ENCODE data around the gene LYRM2. TPM values are rescaled to one million over a fixed set of nuclear protein-coding genes. Genes with fewer than 3 reads are reported as not detected.

Gene LYRM2
- total RNA-seq (2014; rRNA removed) (10.5 and 11.2 TPM in 2 replicates), Bru-seq, nascent RNA (percentile 48 among the genes with signal in this experiment), BruChase-seq, experiment 1, labeled RNA remaining after a 6-hour chase (percentile 69 among the genes with signal in this experiment), BruChase-seq, experiment 2, labeled RNA remaining after a 2-hour chase (percentile 58 among the genes with signal in this experiment)
- long read RNA-seq, full-length matches to known transcripts = 43 of 54 reads
- long read RNA-seq, partial matches to known transcripts = 2 of 54 reads
- long read RNA-seq, other reads (novel, unspliced or antisense) = 9 of 54 reads

GRCh38 chr6:89638320-89639195, at the start of gene LYRM2:
Gene LYRM2, minus strand, starts transcription at chr6:89638747. Its CDS starts 31 bp downstream, at chr6:89638716.
- TF ChIP-seq, protein P1, sequence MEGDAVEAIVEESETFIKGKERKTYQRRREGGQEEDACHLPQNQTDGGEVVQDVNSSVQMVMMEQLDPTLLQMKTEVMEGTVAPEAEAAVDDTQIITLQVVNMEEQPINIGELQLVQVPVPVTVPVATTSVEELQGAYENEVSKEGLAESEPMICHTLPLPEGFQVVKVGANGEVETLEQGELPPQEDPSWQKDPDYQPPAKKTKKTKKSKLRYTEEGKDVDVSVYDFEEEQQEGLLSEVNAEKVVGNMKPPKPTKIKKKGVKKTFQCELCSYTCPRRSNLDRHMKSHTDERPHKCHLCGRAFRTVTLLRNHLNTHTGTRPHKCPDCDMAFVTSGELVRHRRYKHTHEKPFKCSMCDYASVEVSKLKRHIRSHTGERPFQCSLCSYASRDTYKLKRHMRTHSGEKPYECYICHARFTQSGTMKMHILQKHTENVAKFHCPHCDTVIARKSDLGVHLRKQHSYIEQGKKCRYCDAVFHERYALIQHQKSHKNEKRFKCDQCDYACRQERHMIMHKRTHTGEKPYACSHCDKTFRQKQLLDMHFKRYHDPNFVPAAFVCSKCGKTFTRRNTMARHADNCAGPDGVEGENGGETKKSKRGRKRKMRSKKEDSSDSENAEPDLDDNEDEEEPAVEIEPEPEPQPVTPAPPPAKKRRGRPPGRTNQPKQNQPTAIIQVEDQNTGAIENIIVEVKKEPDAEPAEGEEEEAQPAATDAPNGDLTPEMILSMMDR (conservative IDR thresholded peaks at IDR 0.05; ENCODE audit: low read depth, low read length) = no peak
- TF ChIP-seq EZH2 (IDR thresholded peaks at IDR 0.05; ENCODE audit: low read length, unreplicated experiment) = no peak
- no peak for TF ChIP-seq EZH2phosphoT487 (IDR thresholded peaks at IDR 0.05; ENCODE audit: borderline replicate concordance, low read length)
- peak within 1 kb of the TSS; percentile 76 for H3K27ac ChIP-seq (ENCODE audit: low read length)
- no peaks in the 10 kb centered on the region for H3K9me2 ChIP-seq (replicated peaks; ENCODE audit: low read length)
- H3K9me3 ChIP-seq (ENCODE audit: low read length) = no peaks in the 10 kb centered on the region
- H3K4me2 ChIP-seq (ENCODE audit: low read length) = peak within 1 kb of the TSS; percentile 87
- ATAC-seq (peak; percentile 99), DNase-seq (peak; percentile 87)
- peaks cover 7% of the 10 kb centered on the region for H3K79me2 ChIP-seq (ENCODE audit: low read length)
- no peaks in the 10 kb centered on the region for H3K27me3 ChIP-seq (ENCODE audit: low read length)
- TSS peak; percentile 66 for BruUV-seq (replicated peaks)
- H3K36me3 ChIP-seq (ENCODE audit: low read depth, low read length) = peaks cover 3% of the 10 kb centered on the region
- H3K4me3 ChIP-seq (ENCODE audit: low read length) = peak within 1 kb of the TSS; percentile 76
- peak within 1 kb of the TSS; percentile 87 for H2AFZ ChIP-seq (ENCODE audit: low read length)
- intact Hi-C loops (cut with micrococcal nuclease) = loop anchor here (1.0 kb wide), 1 partner anchor 181 kb away; the partner anchor contains the start of gene MDN1
- ChIA-PET CTCF (no interaction called here), POLR2A (ENCODE audit: unreplicated experiment) (interaction anchor here (0.7 kb wide), 1 partner anchor 1354 kb away, joined by 3 read pairs; no protein-coding TSS in a partner anchor)
- no peaks in the 10 kb centered on the region for H4K20me1 ChIP-seq (ENCODE audit: low read length)
- H3K4me1 ChIP-seq (ENCODE audit: insufficient read depth, low read length) = peaks cover 9% of the 10 kb centered on the region; the same call in 1 of the 2 replicates
- no peaks in the 10 kb centered on the region for H3F3A ChIP-seq (ENCODE audit: low read length, unreplicated experiment)
- H3K9ac ChIP-seq (ENCODE audit: low read length) = peak within 1 kb of the TSS; percentile 89

DNA sequence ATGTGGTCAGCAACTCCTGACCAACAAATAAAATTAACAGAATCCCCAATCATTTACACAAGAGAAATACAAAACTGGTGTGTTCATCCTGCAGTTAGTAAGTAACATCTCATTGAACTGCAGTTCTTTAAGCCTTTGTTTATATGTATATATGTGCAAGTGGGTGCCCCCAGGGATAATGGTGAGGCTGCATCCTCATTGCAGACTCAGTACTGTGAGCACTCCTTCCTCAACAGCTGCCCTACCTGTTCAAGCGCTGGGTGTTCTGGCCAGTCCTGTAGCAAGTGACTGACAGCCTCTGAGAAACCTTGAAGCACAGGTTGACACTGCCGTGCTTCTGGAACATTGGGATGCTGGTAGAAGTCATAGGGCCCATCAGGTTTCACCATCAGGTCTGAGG, 49.8 kb upstream of the LYRM2 start:
- Histone ChIP-seq H3K9me2 (replicated peaks; ENCODE audit: low read length) (no peaks in the 10 kb centered on the region), H3K27ac (ENCODE audit: low read length) (no peak overlapping the region), H3K4me1 (ENCODE audit: insufficient read depth, low read length) (no peaks in the 10 kb centered on the region), H4K20me1 (ENCODE audit: low read length) (no peaks in the 10 kb centered on the region), H3K9ac (ENCODE audit: low read length) (no peak overlapping the region), H2AFZ (ENCODE audit: low read length) (no peak overlapping the region), H3F3A (ENCODE audit: low read length, unreplicated experiment) (no peaks in the 10 kb centered on the region), H3K4me3 (ENCODE audit: low read length) (no peak overlapping the region), H3K36me3 (ENCODE audit: low read depth, low read length) (peaks cover 41% of the 10 kb centered on the region), H3K4me2 (ENCODE audit: low read length) (no peak overlapping the region), H3K9me3 (ENCODE audit: low read length) (no peaks in the 10 kb centered on the region), H3K79me2 (ENCODE audit: low read length) (no peaks in the 10 kb centered on the region), H3K27me3 (ENCODE audit: low read length) (no peaks in the 10 kb centered on the region)
- ChIA-PET CTCF (no interaction called here), POLR2A (ENCODE audit: unreplicated experiment) (no interaction called here)
- no peak for DNase-seq
- no peak for TF ChIP-seq EZH2 (IDR thresholded peaks at IDR 0.05; ENCODE audit: low read length, unreplicated experiment)
- TF ChIP-seq EZH2phosphoT487 (IDR thresholded peaks at IDR 0.05; ENCODE audit: borderline replicate concordance, low read length) = no peak
- TF ChIP-seq, protein P1 (conservative IDR thresholded peaks at IDR 0.05; ENCODE audit: low read depth, low read length) = no peak
- ATAC-seq = no peak
- intact Hi-C loops (cut with micrococcal nuclease) = no loop called here
- no TSS peak for BruUV-seq (replicated peaks)

All from PC-3 (cell line).